ENCODE measurements around the gene GPS2. TPM values are rescaled to one million over a fixed set of nuclear protein-coding genes. Genes with fewer than 3 reads are reported as not detected.

Gene GPS2
- total and polyA plus RNA-seq, 10 of the 15 experiments (the other 5 are each of a cell fraction or from before 2014, with no cell fraction given) = 10.2 to 96.4 (median 42.5) TPM

DNA sequence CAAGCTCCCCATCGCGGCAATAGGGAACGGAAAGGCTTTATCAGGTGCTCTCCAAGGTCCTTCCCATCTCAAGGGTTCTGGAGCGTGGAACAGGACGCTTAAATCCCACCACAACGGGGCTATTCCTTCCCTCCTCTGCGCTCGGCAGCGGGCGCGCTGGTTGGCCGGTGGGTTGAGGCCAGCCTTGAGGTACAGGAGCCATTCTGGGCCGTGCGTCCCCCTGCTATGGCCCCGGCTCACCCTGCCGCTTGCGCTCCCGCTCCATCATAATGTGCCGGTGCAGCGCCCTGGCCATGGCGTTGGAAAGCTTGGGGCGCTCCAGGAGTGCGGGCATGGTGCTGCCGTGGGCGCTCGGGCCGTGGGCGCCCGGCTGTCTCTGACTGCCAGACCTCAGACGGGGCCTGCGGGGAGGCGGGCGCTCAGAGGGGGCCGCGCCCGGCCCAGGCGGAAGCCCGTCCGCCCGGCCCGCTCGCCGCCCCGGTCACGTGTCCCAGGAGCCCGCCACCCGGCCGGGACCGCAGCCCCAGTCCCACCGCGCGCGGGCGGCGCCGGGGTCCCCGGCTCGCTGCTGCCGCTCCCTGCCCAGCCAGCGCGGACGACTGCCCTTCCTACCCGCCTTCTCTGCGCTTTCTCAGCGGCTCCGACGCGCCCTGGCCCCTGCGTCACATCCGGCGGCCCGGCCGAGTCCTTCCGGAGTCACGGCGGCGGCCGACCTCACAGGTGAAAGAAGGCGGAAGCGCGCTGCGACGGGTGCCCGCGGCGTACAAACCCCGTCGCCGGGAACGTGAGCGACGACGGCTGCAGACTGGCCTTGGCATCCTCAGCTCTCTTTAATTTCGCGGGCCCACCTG is at the start of gene GPS2 (continued):
- no peak for TF ChIP-seq SP1 (IDR thresholded peaks at IDR 0.05; ENCODE audit: low read depth, low read length)
- no peak for TF ChIP-seq ZNF622 (IDR thresholded peaks at IDR 0.05)
- TF ChIP-seq TARDBP (IDR thresholded peaks at IDR 0.05; ENCODE audit: borderline replicate concordance) = no peak
- TF ChIP-seq MYB (IDR thresholded peaks at IDR 0.05; ENCODE audit: borderline replicate concordance, low read depth, low read length) = no peak
- TF ChIP-seq NBN (IDR thresholded peaks at IDR 0.05) = peak; percentile 71; the same call in 1 of the 2 replicates
- no peak for TF ChIP-seq NFYB (IDR thresholded peaks at IDR 0.05; ENCODE audit: insufficient read depth, low read depth, low read length)
- TF ChIP-seq CREB1 (IDR thresholded peaks at IDR 0.05; ENCODE audit: low read depth) = peak; percentile 95
- no peak for TF ChIP-seq JUNB (IDR thresholded peaks at IDR 0.05)
- no peak for TF ChIP-seq ZNF24 (IDR thresholded peaks at IDR 0.05)
- TF ChIP-seq, protein P1, sequence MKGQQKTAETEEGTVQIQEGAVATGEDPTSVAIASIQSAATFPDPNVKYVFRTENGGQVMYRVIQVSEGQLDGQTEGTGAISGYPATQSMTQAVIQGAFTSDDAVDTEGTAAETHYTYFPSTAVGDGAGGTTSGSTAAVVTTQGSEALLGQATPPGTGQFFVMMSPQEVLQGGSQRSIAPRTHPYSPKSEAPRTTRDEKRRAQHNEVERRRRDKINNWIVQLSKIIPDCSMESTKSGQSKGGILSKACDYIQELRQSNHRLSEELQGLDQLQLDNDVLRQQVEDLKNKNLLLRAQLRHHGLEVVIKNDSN (IDR thresholded peaks at IDR 0.05; ENCODE audit: borderline replicate concordance, extremely low read length, insufficient read depth, low read depth, low read length) = peak; percentile 77
- TF ChIP-seq, protein P2, sequence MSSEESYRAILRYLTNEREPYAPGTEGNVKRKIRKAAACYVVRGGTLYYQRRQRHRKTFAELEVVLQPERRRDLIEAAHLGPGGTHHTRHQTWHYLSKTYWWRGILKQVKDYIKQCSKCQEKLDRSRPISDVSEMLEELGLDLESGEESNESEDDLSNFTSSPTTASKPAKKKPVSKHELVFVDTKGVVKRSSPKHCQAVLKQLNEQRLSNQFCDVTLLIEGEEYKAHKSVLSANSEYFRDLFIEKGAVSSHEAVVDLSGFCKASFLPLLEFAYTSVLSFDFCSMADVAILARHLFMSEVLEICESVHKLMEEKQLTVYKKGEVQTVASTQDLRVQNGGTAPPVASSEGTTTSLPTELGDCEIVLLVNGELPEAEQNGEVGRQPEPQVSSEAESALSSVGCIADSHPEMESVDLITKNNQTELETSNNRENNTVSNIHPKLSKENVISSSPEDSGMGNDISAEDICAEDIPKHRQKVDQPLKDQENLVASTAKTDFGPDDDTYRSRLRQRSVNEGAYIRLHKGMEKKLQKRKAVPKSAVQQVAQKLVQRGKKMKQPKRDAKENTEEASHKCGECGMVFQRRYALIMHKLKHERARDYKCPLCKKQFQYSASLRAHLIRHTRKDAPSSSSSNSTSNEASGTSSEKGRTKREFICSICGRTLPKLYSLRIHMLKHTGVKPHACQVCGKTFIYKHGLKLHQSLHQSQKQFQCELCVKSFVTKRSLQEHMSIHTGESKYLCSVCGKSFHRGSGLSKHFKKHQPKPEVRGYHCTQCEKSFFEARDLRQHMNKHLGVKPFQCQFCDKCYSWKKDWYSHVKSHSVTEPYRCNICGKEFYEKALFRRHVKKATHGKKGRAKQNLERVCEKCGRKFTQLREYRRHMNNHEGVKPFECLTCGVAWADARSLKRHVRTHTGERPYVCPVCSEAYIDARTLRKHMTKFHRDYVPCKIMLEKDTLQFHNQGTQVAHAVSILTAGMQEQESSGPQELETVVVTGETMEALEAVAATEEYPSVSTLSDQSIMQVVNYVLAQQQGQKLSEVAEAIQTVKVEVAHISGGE (CRISPR knock-in tag; IDR thresholded peaks at IDR 0.05) = peak; percentile 57
- TF ChIP-seq MTA2 (IDR thresholded peaks at IDR 0.05; ENCODE audit: low read depth) = peak; percentile 63
- TF ChIP-seq, protein P3, sequence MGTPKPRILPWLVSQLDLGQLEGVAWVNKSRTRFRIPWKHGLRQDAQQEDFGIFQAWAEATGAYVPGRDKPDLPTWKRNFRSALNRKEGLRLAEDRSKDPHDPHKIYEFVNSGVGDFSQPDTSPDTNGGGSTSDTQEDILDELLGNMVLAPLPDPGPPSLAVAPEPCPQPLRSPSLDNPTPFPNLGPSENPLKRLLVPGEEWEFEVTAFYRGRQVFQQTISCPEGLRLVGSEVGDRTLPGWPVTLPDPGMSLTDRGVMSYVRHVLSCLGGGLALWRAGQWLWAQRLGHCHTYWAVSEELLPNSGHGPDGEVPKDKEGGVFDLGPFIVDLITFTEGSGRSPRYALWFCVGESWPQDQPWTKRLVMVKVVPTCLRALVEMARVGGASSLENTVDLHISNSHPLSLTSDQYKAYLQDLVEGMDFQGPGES (IDR thresholded peaks at IDR 0.05) = no peak
- TF ChIP-seq, protein P4, sequence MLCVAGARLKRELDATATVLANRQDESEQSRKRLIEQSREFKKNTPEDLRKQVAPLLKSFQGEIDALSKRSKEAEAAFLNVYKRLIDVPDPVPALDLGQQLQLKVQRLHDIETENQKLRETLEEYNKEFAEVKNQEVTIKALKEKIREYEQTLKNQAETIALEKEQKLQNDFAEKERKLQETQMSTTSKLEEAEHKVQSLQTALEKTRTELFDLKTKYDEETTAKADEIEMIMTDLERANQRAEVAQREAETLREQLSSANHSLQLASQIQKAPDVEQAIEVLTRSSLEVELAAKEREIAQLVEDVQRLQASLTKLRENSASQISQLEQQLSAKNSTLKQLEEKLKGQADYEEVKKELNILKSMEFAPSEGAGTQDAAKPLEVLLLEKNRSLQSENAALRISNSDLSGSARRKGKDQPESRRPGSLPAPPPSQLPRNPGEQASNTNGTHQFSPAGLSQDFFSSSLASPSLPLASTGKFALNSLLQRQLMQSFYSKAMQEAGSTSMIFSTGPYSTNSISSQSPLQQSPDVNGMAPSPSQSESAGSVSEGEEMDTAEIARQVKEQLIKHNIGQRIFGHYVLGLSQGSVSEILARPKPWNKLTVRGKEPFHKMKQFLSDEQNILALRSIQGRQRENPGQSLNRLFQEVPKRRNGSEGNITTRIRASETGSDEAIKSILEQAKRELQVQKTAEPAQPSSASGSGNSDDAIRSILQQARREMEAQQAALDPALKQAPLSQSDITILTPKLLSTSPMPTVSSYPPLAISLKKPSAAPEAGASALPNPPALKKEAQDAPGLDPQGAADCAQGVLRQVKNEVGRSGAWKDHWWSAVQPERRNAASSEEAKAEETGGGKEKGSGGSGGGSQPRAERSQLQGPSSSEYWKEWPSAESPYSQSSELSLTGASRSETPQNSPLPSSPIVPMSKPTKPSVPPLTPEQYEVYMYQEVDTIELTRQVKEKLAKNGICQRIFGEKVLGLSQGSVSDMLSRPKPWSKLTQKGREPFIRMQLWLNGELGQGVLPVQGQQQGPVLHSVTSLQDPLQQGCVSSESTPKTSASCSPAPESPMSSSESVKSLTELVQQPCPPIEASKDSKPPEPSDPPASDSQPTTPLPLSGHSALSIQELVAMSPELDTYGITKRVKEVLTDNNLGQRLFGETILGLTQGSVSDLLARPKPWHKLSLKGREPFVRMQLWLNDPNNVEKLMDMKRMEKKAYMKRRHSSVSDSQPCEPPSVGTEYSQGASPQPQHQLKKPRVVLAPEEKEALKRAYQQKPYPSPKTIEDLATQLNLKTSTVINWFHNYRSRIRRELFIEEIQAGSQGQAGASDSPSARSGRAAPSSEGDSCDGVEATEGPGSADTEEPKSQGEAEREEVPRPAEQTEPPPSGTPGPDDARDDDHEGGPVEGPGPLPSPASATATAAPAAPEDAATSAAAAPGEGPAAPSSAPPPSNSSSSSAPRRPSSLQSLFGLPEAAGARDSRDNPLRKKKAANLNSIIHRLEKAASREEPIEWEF (IDR thresholded peaks at IDR 0.05; ENCODE audit: insufficient replicate concordance, low read depth, low read length) = no peak
- no peak for TF ChIP-seq HDAC6 (IDR thresholded peaks at IDR 0.05; ENCODE audit: unreplicated experiment)
- TF ChIP-seq RUNX3 (IDR thresholded peaks at IDR 0.05; ENCODE audit: low read length) = no peak
- TF ChIP-seq TCF3 (IDR thresholded peaks at IDR 0.05; ENCODE audit: borderline replicate concordance, insufficient read depth, low read depth, low read length) = 0 out of 2 replicates have a peak, but pooled peaks have one; percentile 48
- TF ChIP-seq IRF4 (IDR thresholded peaks at IDR 0.05; ENCODE audit: low read depth, low read length) = no peak
- TF ChIP-seq ASH2L (IDR thresholded peaks at IDR 0.05; ENCODE audit: borderline replicate concordance, low read depth) = no peak
- TF ChIP-seq EGR1 (IDR thresholded peaks at IDR 0.05; ENCODE audit: borderline replicate concordance in 1 of 2, low read depth in 2 of 2, low read length in 2 of 2) = no peak

All from GM12878 (cell line).